Smooth muscle cell (in vitro differentiated cells): Measurements from ENCODE around the gene TMX3. TPM values are rescaled to one million over a fixed set of nuclear protein-coding genes. Genes with fewer than 3 reads are reported as not detected.

Experiments used
- DNase-seq: peaks from one replicate; lab custom pipeline; 2025; ENCODE audit not compliant: unreplicated experiment; lab: John Stamatoyannopoulos, UW
- H2AFZ ChIP-seq: fragments of 200-600 bp; sonication (generic); 2 replicates; pipeline ENCODE4 v1.6.0; 2016; ENCODE audit warnings: antibody characterized with exemption, low read depth, mild to moderate bottlenecking
- H3F3A ChIP-seq: fragments of 200-600 bp; sonication (generic); 2 replicates; pipeline ENCODE4 v1.6.0; 2017; ENCODE audit warnings: antibody characterized with exemption, low read depth
- H3K27ac ChIP-seq: fragments of 200-600 bp; sonication (generic); 2 replicates; pipeline ENCODE4 v1.5.1; 2016; ENCODE audit warnings: low read depth, mild to moderate bottlenecking
- H3K27me3 ChIP-seq: fragments of 200-600 bp; sonication (generic); 2 replicates; pipeline ENCODE4 v1.6.1; 2016; ENCODE audit warnings: low read depth, mild to moderate bottlenecking
- H3K36me3 ChIP-seq: fragments of 200-600 bp; sonication (generic); 2 replicates; pipeline ENCODE4 v1.5.1; 2016; ENCODE audit warnings: low read depth
- H3K4me1 ChIP-seq: fragments of 200-600 bp; sonication (generic); 2 replicates; pipeline ENCODE4 v1.5.1; 2016; ENCODE audit warnings: low read depth
- H3K4me2 ChIP-seq: fragments of 200-600 bp; sonication (generic); 2 replicates; pipeline ENCODE4 v1.6.0; 2016; ENCODE audit warnings: mild to moderate bottlenecking
- H3K4me3 ChIP-seq: fragments of 200-600 bp; sonication (generic); 2 replicates; pipeline ENCODE4 v1.5.1; 2016; ENCODE audit warnings: mild to moderate bottlenecking
- H3K79me2 ChIP-seq: fragments of 200-600 bp; sonication (generic); 2 replicates; pipeline ENCODE4 v1.6.0; 2016; ENCODE audit warnings: low read depth, mild to moderate bottlenecking
- H3K9ac ChIP-seq: fragments of 200-600 bp; sonication (generic); 2 replicates; pipeline ENCODE4 v1.6.0; 2016; ENCODE audit warnings: low read depth
- H3K9me3 ChIP-seq: fragments of 200-600 bp; sonication (generic); replicated peaks from 2 replicates; pipeline ENCODE4 v1.5.1; 2016; ENCODE audit warnings: low read depth
- H4K20me1 ChIP-seq: fragments of 200-600 bp; sonication (generic); 2 replicates; pipeline ENCODE4 v1.6.0; 2016; ENCODE audit warnings: low read depth
- WGBS: methylation state at CpG from one replicate; pipeline ENCODE4 v1.1.7; 2016; ENCODE audit warnings: low lambda C conversion rate; 5-methylcytosine and 5-hydroxymethylcytosine counted together
- polyA plus RNA-seq: library from polyadenylated mRNA; unstranded; fragments of >200 nt; fragmentation: Nextera tagmentation; extraction: Ambion mirVana; gene quantifications from 2 replicates; pipeline ENCODE4 v1.2.1, GENCODE V29; 2016
- total RNA-seq: library from RNA; depleted of rRNA; stranded (reverse); fragments of >200 nt; gene quantifications from 2 replicates; pipeline ENCODE4 v1.2.3, GENCODE V29; 2014
- TF ChIP-seq, protein P1 (sequence below): fragments of 200-600 bp; sonication (generic); IDR thresholded peaks from 2 replicates; pipeline ENCODE4 v1.5.1; 2017; ENCODE audit warnings: borderline replicate concordance, mild to moderate bottlenecking, antibody characterized with exemption; ENCODE audit not compliant: insufficient read depth, poor library complexity, severe bottlenecking

TMX3 gene
- total and polyA plus RNA-seq, 2 experiments from 2014 or later: 25.2 to 55.5 TPM

DNA sequence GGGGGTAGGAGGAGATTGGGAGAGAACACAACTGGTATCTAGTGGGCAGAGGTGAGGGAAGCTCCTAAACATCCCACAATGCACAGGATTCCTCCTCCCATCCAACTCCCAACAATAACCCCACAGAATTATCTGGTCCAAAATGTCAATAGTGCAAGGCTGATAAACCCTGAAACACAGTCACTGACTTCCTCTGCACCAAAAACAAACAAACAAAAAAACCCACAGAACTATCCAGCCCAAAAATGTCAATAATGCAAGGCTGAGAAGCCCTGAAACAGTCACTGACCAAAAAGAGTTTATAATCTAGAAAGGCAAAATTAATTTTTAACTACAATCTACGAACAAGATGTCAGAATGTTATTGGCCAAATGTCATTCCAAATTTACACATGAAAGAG, 9.8 kb downstream of the TMX3 start:
- H3K4me3 ChIP-seq: no peak overlapping the region
- H4K20me1 ChIP-seq: peaks cover 26% of the 10 kb centered on the region
- no peaks in the 10 kb centered on the region for H3K9me3 ChIP-seq
- H3K4me1 ChIP-seq: no peaks in the 10 kb centered on the region
- WGBS: 87% methylated on average over 1 of the region's 1 CpG
- DNase-seq: no peak
- H3K79me2 ChIP-seq: peaks cover 69% of the 10 kb centered on the region
- no peaks in the 10 kb centered on the region for H3K27me3 ChIP-seq
- peak overlapping the region; percentile 3 for H3K27ac ChIP-seq
- H3K9ac ChIP-seq: no peak overlapping the region
- TF ChIP-seq, protein P1, sequence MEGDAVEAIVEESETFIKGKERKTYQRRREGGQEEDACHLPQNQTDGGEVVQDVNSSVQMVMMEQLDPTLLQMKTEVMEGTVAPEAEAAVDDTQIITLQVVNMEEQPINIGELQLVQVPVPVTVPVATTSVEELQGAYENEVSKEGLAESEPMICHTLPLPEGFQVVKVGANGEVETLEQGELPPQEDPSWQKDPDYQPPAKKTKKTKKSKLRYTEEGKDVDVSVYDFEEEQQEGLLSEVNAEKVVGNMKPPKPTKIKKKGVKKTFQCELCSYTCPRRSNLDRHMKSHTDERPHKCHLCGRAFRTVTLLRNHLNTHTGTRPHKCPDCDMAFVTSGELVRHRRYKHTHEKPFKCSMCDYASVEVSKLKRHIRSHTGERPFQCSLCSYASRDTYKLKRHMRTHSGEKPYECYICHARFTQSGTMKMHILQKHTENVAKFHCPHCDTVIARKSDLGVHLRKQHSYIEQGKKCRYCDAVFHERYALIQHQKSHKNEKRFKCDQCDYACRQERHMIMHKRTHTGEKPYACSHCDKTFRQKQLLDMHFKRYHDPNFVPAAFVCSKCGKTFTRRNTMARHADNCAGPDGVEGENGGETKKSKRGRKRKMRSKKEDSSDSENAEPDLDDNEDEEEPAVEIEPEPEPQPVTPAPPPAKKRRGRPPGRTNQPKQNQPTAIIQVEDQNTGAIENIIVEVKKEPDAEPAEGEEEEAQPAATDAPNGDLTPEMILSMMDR: no peak
- peak overlapping the region; percentile 20 for H3K4me2 ChIP-seq
- no peaks in the 10 kb centered on the region for H3F3A ChIP-seq
- H3K36me3 ChIP-seq: peaks cover 9% of the 10 kb centered on the region
- no peak overlapping the region for H2AFZ ChIP-seq

DNA sequence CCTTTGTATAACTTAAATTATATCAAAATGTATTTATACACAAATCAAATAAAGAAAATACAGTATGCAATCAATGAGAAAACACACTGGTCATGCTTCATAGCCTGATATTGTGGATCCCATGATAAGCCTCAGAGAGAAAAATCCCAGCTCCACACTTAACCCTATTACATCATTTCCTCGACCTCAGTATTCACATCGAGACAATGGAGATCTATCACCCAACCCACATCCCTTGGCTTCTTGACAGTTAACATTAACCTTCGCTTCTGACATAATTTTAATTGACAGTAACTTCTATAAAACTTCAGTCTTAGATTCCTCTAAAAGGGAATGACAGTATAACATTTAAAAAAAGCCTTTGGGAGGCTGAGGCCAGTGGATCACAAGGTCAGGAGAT, 11.6 kb downstream of the TMX3 start:
- H3K36me3 ChIP-seq: peaks cover 5% of the 10 kb centered on the region
- no peak overlapping the region for H3K4me3 ChIP-seq
- DNase-seq: no peak
- no peak overlapping the region for H3K4me2 ChIP-seq
- no peaks in the 10 kb centered on the region for H3K4me1 ChIP-seq
- H3K27me3 ChIP-seq: no peaks in the 10 kb centered on the region
- no peaks in the 10 kb centered on the region for H3F3A ChIP-seq
- H3K9me3 ChIP-seq: no peaks in the 10 kb centered on the region
- no peak overlapping the region for H3K9ac ChIP-seq
- no peak overlapping the region for H2AFZ ChIP-seq
- peaks cover 16% of the 10 kb centered on the region for H4K20me1 ChIP-seq
- H3K27ac ChIP-seq: no peak overlapping the region
- peaks cover 61% of the 10 kb centered on the region for H3K79me2 ChIP-seq
- TF ChIP-seq, protein P1: no peak
- 98% methylated on average over 3 of the region's 3 CpGs for WGBS

DNA sequence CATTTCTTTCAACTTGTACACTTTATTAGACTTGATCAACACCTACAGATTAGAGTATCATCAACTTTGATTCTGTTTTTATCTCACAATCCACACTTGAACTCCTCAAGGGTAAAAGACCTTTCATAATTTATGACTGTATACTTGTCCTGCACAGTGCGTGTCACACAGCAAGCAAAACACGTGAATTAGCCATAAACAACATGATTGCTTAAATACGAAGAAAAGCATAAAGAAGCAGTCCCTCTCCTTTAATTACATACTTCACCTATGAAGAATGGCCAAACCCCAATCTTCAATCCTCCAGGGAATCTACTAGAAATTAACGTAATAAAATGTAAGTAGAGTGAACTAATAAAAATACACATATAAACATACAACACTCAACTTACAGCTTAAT, 13.6 kb downstream of the TMX3 start:
- no peak for DNase-seq
- Histone ChIP-seq H3K79me2 (peaks cover 56% of the 10 kb centered on the region), H4K20me1 (peaks cover 5% of the 10 kb centered on the region), H3K4me1 (no peaks in the 10 kb centered on the region), H3K9me3 (no peaks in the 10 kb centered on the region), H3F3A (no peaks in the 10 kb centered on the region), H3K4me2 (no peak overlapping the region), H3K27ac (no peak overlapping the region), H2AFZ (no peak overlapping the region), H3K9ac (no peak overlapping the region), H3K36me3 (peaks cover 13% of the 10 kb centered on the region), H3K4me3 (no peak overlapping the region), H3K27me3 (no peaks in the 10 kb centered on the region)
- over 99% methylated on average over 4 of the region's 4 CpGs for WGBS
- TF ChIP-seq, protein P1: no peak

DNA sequence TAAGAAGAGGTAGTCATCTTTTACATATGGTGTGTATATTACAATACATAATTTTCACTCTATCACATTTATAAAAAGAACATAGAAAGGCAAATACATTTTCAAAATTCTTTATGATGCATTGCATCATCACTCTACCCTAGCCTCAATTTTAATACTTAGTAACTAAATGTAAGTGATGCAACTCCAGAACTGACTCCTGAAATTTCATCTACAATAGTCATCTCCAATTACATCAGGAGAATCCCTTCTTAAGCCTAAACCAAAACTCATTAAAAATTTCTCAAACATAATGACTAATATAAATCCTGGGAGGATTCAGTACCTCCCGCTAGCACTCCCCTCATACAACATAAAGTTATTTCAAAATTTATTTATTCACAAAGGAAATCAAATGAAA, 15.9 kb downstream of the TMX3 start:
- Histone ChIP-seq H3K36me3 (peaks cover 13% of the 10 kb centered on the region), H3K4me1 (no peaks in the 10 kb centered on the region), H3K4me2 (no peak overlapping the region), H3K9me3 (no peaks in the 10 kb centered on the region), H2AFZ (no peak overlapping the region), H4K20me1 (no peaks in the 10 kb centered on the region), H3K79me2 (peaks cover 42% of the 10 kb centered on the region), H3F3A (no peaks in the 10 kb centered on the region), H3K27me3 (no peaks in the 10 kb centered on the region), H3K4me3 (no peak overlapping the region), H3K27ac (no peak overlapping the region), H3K9ac (no peak overlapping the region)
- TF ChIP-seq, protein P1: no peak
- no peak for DNase-seq
- WGBS: 97% methylated on average over 1 of the region's 1 CpG
